HepG2 (cell line): ENCODE measurements around the gene PSPH. TPM values are rescaled to one million over a fixed set of nuclear protein-coding genes. Genes with fewer than 3 reads are reported as not detected.

Experiments
- ATAC-seq: fragments of 200-7000 bp; cut with Tn5 transposase; 3 replicates; pipeline ENCODE4 v1.9.1; 2020; ENCODE audit warnings: mild to moderate bottlenecking, moderate library complexity
- BruUV-seq: library from RNA; stranded (reverse); fragments of 400-500 nt; replicated peaks from 2 replicates; lab custom pipeline; 2021; lab: Mats Ljungman, UMichigan
- CTCF ChIA-PET: fragments of 300-600 bp; formaldehyde crosslinking; extraction: SDS; loops from one replicate; lab custom pipeline; 2021; ENCODE audit warnings: low total read pairs, inconsistent platforms, low intra/inter-chr PET ratio; lab: Yijun Ruan, JAX
- POLR2A ChIA-PET: fragments of 350-600 bp; sonication (Branson Sonifier 250); formaldehyde crosslinking; loops from one replicate; lab custom pipeline; 2020; ENCODE audit warnings: antibody characterized with exemption, inconsistent platforms; lab: Yijun Ruan, JAX
- DNase-seq: peaks from one replicate; pipeline ENCODE4 v3.0.0-alpha.2; 2015; ENCODE audit warnings: low spot score
- FAIRE-seq: peaks from 3 replicates; lab custom pipeline; 2011; peaks lifted over from hg19 to GRCh38; lab: Jason Lieb, UNC
- H2AFZ ChIP-seq: one replicate; pipeline ENCODE4 v1.6.1; 2011; ENCODE audit warnings: low read length, inconsistent platforms
- H3K27ac ChIP-seq: fragments of 300-600 bp; 3 replicates; pipeline ENCODE4 v1.8.0; 2011; ENCODE audit warnings: mixed run types, mild to moderate bottlenecking, mixed read lengths, low read length, inconsistent platforms; ENCODE audit not compliant: insufficient read depth; ENCODE audit errors: extremely low read length
- H3K27me3 ChIP-seq, 2 experiments: fragments of 200-600 bp in 1 of 2; 2 replicates in 1 of 2; 3 replicates in 1 of 2; pipeline versions ENCODE4 v1.6.0 to v1.8.0; 2011; ENCODE audit warnings: low read length in 2 of 2, mild to moderate bottlenecking in 2 of 2, moderate library complexity in 2 of 2, inconsistent platforms in 1 of 2; ENCODE audit not compliant: insufficient read depth in 2 of 2, control insufficient read depth in 1 of 2
- H3K36me3 ChIP-seq, 2 experiments: fragments of 200-600 bp in 1 of 2; replicated peaks in 1 of 2; 2 replicates in 1 of 2; 3 replicates in 1 of 2; pipeline versions ENCODE4 v1.5.1 to v1.8.0; 2011; ENCODE audit warnings: low read length in 2 of 2, inconsistent platforms in 1 of 2; ENCODE audit not compliant: insufficient read depth in 2 of 2, control insufficient read depth in 1 of 2
- H3K4me1 ChIP-seq: 2 replicates; pipeline ENCODE4 v1.5.1; 2012; ENCODE audit warnings: low read length, inconsistent platforms; ENCODE audit not compliant: insufficient read depth
- H3K4me2 ChIP-seq: 2 replicates; pipeline ENCODE4 v1.6.0; 2011; ENCODE audit warnings: low read depth, low read length, inconsistent platforms
- H3K4me3 ChIP-seq, 3 experiments: fragments of 200-600 bp in 1 of 3; sonication (generic), shearing (Covaris generic) in 1 of 3; replicated peaks in 1 of 3; 2 replicates each; pipeline ENCODE4 v1.5.1; 2011 to 2016; ENCODE audit warnings: low read length in 3 of 3, inconsistent platforms in 2 of 3, low read depth in 2 of 3, mild to moderate bottlenecking in 2 of 3, control low read depth in 1 of 3, mixed read lengths in 1 of 3; ENCODE audit not compliant: insufficient read depth in 1 of 3
- H3K79me2 ChIP-seq: one replicate; pipeline ENCODE4 v1.6.1; 2011; ENCODE audit warnings: low read length, inconsistent platforms; ENCODE audit not compliant: insufficient read depth
- H3K9ac ChIP-seq: 2 replicates; pipeline ENCODE4 v1.6.0; 2011; ENCODE audit warnings: mild to moderate bottlenecking, low read depth, low read length, inconsistent platforms; ENCODE audit not compliant: insufficient read depth
- H3K9me3 ChIP-seq: 2 replicates; pipeline ENCODE4 v1.5.1; 2012; ENCODE audit warnings: mild to moderate bottlenecking, low read length
- H4K20me1 ChIP-seq: 2 replicates; pipeline ENCODE4 v1.6.0; 2011; ENCODE audit warnings: inconsistent platforms, mild to moderate bottlenecking, low read length, moderate library complexity; ENCODE audit not compliant: insufficient read depth
- ARID5B ChIP-seq: IDR thresholded peaks from 2 replicates; pipeline ENCODE4 v1.4.0; 2020; ENCODE audit warnings: mild to moderate bottlenecking, missing genetic modification reagents
- ATF2 ChIP-seq: sonication (generic); formaldehyde crosslinking; IDR thresholded peaks from 2 replicates; pipeline ENCODE4 v1.4.0; 2020; ENCODE audit warnings: missing genetic modification reagents
- CCAR2 ChIP-seq: fragments of 200-400 bp; formaldehyde crosslinking; optimal IDR thresholded peaks from 2 replicates; pipeline ENCODE3; 2018; ENCODE audit warnings: low read depth, mild to moderate bottlenecking, low read length, moderate library complexity
- GATA4 ChIP-seq: sonication (generic); IDR thresholded peaks from 2 replicates; pipeline ENCODE4 v1.6.1; 2016; ENCODE audit warnings: antibody characterized with exemption, low read depth, borderline replicate concordance
- LCORL ChIP-seq, 2 experiments: fragments of 450-650 bp in 1 of 2; sonication (generic) in 1 of 2; formaldehyde crosslinking in 1 of 2; IDR thresholded peaks; 2 replicates each; pipeline versions ENCODE4 v1.5.0 to v1.6.1; 2017 to 2020; ENCODE audit warnings: antibody characterized with exemption in 1 of 2, missing genetic modification reagents in 1 of 2
- MTA3 ChIP-seq: sonication (generic); formaldehyde crosslinking; IDR thresholded peaks from 2 replicates; pipeline ENCODE4 v1.4.0; 2020; ENCODE audit warnings: missing genetic modification reagents
- NCOA2 ChIP-seq: sonication (generic); formaldehyde crosslinking; IDR thresholded peaks from 2 replicates; pipeline ENCODE4 v1.8.0; 2022; ENCODE audit warnings: inconsistent platforms
- PBX2 ChIP-seq: IDR thresholded peaks from 2 replicates; pipeline ENCODE4 v1.6.1; 2016; ENCODE audit warnings: control low read depth
- PTBP1 ChIP-seq: fragments of 200-400 bp; formaldehyde crosslinking; IDR thresholded peaks from 2 replicates; pipeline ENCODE4 v1.6.1; 2018; ENCODE audit warnings: low read length, low read depth; ENCODE audit not compliant: poor library complexity, severe bottlenecking
- ZFP90 ChIP-seq: sonication (generic); formaldehyde crosslinking; IDR thresholded peaks from 2 replicates; pipeline ENCODE4 v1.8.0; 2022; ENCODE audit warnings: missing genetic modification reagents, mild to moderate bottlenecking, inconsistent platforms, borderline replicate concordance
- WGBS: methylation state at CpG from one replicate; pipeline ENCODE4 v1.1.6; 2017; ENCODE audit warnings: low lambda C conversion rate; 5-methylcytosine and 5-hydroxymethylcytosine counted together
- in situ Hi-C: cut with HindIII; loops from 2 replicates; pipeline ENCODE4 v1.10.0; 2017; ENCODE audit warnings: low pct_unique_long_range_greater_than_20kb; ENCODE audit not compliant: extremely low pct_ligation_motif_present
- intact Hi-C: fragments of 100-400 bp; cut with micrococcal nuclease; formaldehyde crosslinking; loops from one replicate; pipeline ENCODE4 v1.10.0; 2022; ENCODE audit not compliant: unreplicated experiment
- polyA plus RNA-seq, 8 experiments: library from polyadenylated mRNA; depleted of rRNA in 3 of 8; stranded (reverse) in 7 of 8; unstranded in 1 of 8; fragments of >200 nt; fragmentation: Illumina TruSeq in 4 of 8; extraction: Trizol in 4 of 8; gene quantifications; 2 replicates each; pipeline versions ENCODE4 v1.2.1 to v1.2.3, GENCODE V29; 2011 to 2016; ENCODE audit warnings: low read depth in 4 of 8, missing spikeins in 1 of 8, mixed read lengths in 1 of 8; ENCODE audit not compliant: insufficient read depth in 1 of 8
- total RNA-seq, 5 experiments: library from RNA; depleted of rRNA; stranded (reverse); fragments of >200 nt; fragmentation: Illumina TruSeq; extraction: Trizol; gene quantifications; 2 replicates each; pipeline ENCODE4 v1.2.3, GENCODE V29; 2016; ENCODE audit warnings: low read depth in 1 of 5
- TF ChIP-seq, protein P1 (sequence below): sonication (generic); formaldehyde crosslinking; IDR thresholded peaks from 2 replicates; pipeline ENCODE4 v1.4.0; 2020; ENCODE audit warnings: mild to moderate bottlenecking, missing genetic modification reagents
- TF ChIP-seq, protein P2 (sequence below): sonication (generic); formaldehyde crosslinking; IDR thresholded peaks from 2 replicates; pipeline ENCODE4 v1.4.0; 2020; ENCODE audit warnings: missing genetic modification reagents, mild to moderate bottlenecking, borderline replicate concordance

PSPH gene
- total and polyA plus RNA-seq, 2 of the 13 experiments (the other 11 are each of a cell fraction or from before 2014, with no cell fraction given), result 85.5 to 124 TPM

- Histone ChIP-seq H3K4me1 (peaks cover 44% of the 10 kb centered on the region), H2AFZ (no peak overlapping the region), H3K4me2 (peak overlapping the region; percentile 97), H3K79me2 (peaks cover 25% of the 10 kb centered on the region), H4K20me1 (no peaks in the 10 kb centered on the region; the same call in 1 of the 2 replicates), H3K27me3 (no peaks in the 10 kb centered on the region; a peak in 1 of 5 replicates), H3K4me3 (peak overlapping the region in 2 of 3 experiments; percentile 77 to 88; a peak in 4 of 6 replicates), H3K27ac (peak overlapping the region; percentile 91), H3K9me3 (no peaks in the 10 kb centered on the region), H3K36me3 (0 out of 5 replicates have a peak, but pooled peaks cover 0 to 3% of the 10 kb centered on the region in 2 experiments), H3K9ac (peak overlapping the region; percentile 92; the same call in 1 of the 2 replicates)
- in situ Hi-C loops (loop anchor here (25.0 kb wide), 2 partner anchors 204 to 329 kb away; no protein-coding TSS in a partner anchor), intact Hi-C loops (loop anchor here (2.0 kb wide), 1 partner anchor 325 kb away; no protein-coding TSS in a partner anchor)
- ChIA-PET CTCF (no interaction called here), POLR2A (interaction anchor here (0.6 to 4.1 kb wide), 6 partner anchors 38 to 114 kb away, joined by 3 to 26 read pairs (median 7); partner anchors contain the start of genes CCT6A and PSPH)
- DNase-seq (peak; percentile 54), FAIRE-seq (peak; percentile 37), ATAC-seq (no peak)
- BruUV-seq, result no TSS peak
- WGBS, result 73% methylated on average over 13 of the region's 13 CpGs
- TF ChIP-seq ARID5B, result peak; percentile 54; the same call in 1 of the 2 replicates
- TF ChIP-seq LCORL (IDR thresholded peaks at IDR 0.05), result no peak
- no peak for TF ChIP-seq LCORL (CRISPR knock-in tag; IDR thresholded peaks at IDR 0.05)
- TF ChIP-seq MTA3 (CRISPR knock-in tag), result no peak
- TF ChIP-seq, protein P1, sequence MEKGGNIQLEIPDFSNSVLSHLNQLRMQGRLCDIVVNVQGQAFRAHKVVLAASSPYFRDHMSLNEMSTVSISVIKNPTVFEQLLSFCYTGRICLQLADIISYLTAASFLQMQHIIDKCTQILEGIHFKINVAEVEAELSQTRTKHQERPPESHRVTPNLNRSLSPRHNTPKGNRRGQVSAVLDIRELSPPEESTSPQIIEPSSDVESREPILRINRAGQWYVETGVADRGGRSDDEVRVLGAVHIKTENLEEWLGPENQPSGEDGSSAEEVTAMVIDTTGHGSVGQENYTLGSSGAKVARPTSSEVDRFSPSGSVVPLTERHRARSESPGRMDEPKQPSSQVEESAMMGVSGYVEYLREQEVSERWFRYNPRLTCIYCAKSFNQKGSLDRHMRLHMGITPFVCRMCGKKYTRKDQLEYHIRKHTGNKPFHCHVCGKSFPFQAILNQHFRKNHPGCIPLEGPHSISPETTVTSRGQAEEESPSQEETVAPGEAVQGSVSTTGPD (CRISPR knock-in tag), result no peak
- TF ChIP-seq ATF2, result no peak
- TF ChIP-seq CCAR2, result no peak
- TF ChIP-seq, protein P2, sequence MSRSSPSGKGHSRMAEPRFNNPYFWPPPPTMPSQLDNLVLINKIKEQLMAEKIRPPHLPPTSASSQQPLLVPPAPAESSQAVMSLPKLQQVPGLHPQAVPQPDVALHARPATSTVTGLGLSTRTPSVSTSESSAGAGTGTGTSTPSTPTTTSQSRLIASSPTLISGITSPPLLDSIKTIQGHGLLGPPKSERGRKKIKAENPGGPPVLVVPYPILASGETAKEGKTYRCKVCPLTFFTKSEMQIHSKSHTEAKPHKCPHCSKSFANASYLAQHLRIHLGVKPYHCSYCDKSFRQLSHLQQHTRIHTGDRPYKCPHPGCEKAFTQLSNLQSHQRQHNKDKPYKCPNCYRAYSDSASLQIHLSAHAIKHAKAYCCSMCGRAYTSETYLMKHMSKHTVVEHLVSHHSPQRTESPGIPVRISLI, result no peak
- TF ChIP-seq GATA4, result no peak
- TF ChIP-seq PBX2 (CRISPR knock-in tag), result no peak
- no peak for TF ChIP-seq PTBP1
- no peak for TF ChIP-seq ZFP90
- TF ChIP-seq NCOA2 (CRISPR knock-in tag), result no peak
Measured at GRCh38 chr7:55965805-55966421, 85.3 kb downstream of the PSPH start.
